NCI-H1694 treated with DMSO at 0.1 percent for 48 hours (cell line): Measurements from ENCODE around the gene PAEP.

Source experiments
- DNase-seq: peaks from one replicate; lab custom pipeline; 2025; lab: John Stamatoyannopoulos, UW

PAEP gene

GRCh38 chr9:135579889-135580660, 18.5 kb downstream of the PAEP start:
- no peak for DNase-seq

- DNase-seq = no peak
These were observed 19.3 kb downstream of the PAEP start for GRCh38 chr9:135580664-135581380.

GRCh38 chr9:135581636-135582426, 20.3 kb downstream of the PAEP start:
- DNase-seq = no peak

- DNase-seq = no peak
These were observed 21.0 kb downstream of the PAEP start for GRCh38 chr9:135582541-135582940.

- DNase-seq = no peak
These were observed 21.6 kb downstream of the PAEP start for GRCh38 chr9:135582966-135583687.

GRCh38 chr9:135583688-135584011, 22.1 kb downstream of the PAEP start:
- no peak for DNase-seq

GRCh38 chr9:135584371-135584770, 22.8 kb downstream of the PAEP start:
- no peak for DNase-seq

GRCh38 chr9:135584934-135585333, 23.4 kb downstream of the PAEP start:
- no peak for DNase-seq

- no peak for DNase-seq
These were observed 25.1 kb downstream of the PAEP start for GRCh38 chr9:135586601-135587109.

- no peak for DNase-seq
These were observed 26.1 kb downstream of the PAEP start for GRCh38 chr9:135587658-135588057.

GRCh38 chr9:135588371-135588770, 26.8 kb downstream of the PAEP start:
- DNase-seq = no peak

- no peak for DNase-seq
These were observed 27.5 kb downstream of the PAEP start for GRCh38 chr9:135588886-135589595.

- no peak for DNase-seq
These were observed 28.3 kb downstream of the PAEP start for GRCh38 chr9:135589596-135590485.

GRCh38 chr9:135590486-135591079, 29.0 kb downstream of the PAEP start:
- no peak for DNase-seq

- no peak for DNase-seq
These were observed 30.2 kb downstream of the PAEP start for GRCh38 chr9:135591506-135592330.

GRCh38 chr9:135592331-135592590, 30.7 kb downstream of the PAEP start:
- no peak for DNase-seq

- DNase-seq = no peak
These were observed 31.1 kb downstream of the PAEP start for GRCh38 chr9:135592625-135593024.

- no peak for DNase-seq
These were observed 34.7 kb downstream of the PAEP start for GRCh38 chr9:135596211-135596610.

- no peak for DNase-seq
These were observed 38.8 kb downstream of the PAEP start for GRCh38 chr9:135600296-135600817.
